Adrenal gland (tissue), 12 donors: Measurements from ENCODE around the gene GLCCI1. TPM values are rescaled to one million over a fixed set of nuclear protein-coding genes. Genes with fewer than 3 reads are reported as not detected.

Experiments
- DNase-seq, 7 donors: peaks; one replicate each; pipeline ENCODE4 v3.0.0-alpha.2; 2019 to 2020
- H3K27ac ChIP-seq, 5 donors: fragments of 200-600 bp; sonication (generic) in 4 of 5; 1 replicate in 3 of 5; 2 replicates in 2 of 5; pipeline versions ENCODE4 v1.5.1 to v1.8.0; 2016 to 2020; ENCODE audit warnings: mild to moderate bottlenecking in 1 of 5
- H3K27me3 ChIP-seq: fragments of 200-600 bp; 2 replicates; pipeline ENCODE4 v1.8.0; 2021
- H3K36me3 ChIP-seq, 2 donors: fragments of 200-600 bp; replicated peaks in 1 of 2; 1 replicate in 1 of 2; 2 replicates in 1 of 2; pipeline versions ENCODE4 v1.5.1 to v1.8.0; 2018 to 2022
- H3K4me1 ChIP-seq, 2 donors: fragments of 200-600 bp; replicated peaks in 1 of 2; 1 replicate in 1 of 2; 2 replicates in 1 of 2; pipeline versions ENCODE4 v1.5.1 to v1.8.0; 2018 to 2021
- H3K4me3 ChIP-seq, 4 donors: fragments of 200-600 bp; sonication (generic) in 3 of 4; one replicate each; pipeline ENCODE4 v1.5.1; 2016 to 2018
- H3K9me3 ChIP-seq, 3 donors: fragments of 200-600 bp; sonication (generic) in 1 of 3; replicated peaks in 1 of 3; 1 replicate in 2 of 3; 2 replicates in 1 of 3; pipeline versions ENCODE4 v1.5.1 to v1.8.0; 2016 to 2021
- CTCF ChIP-seq, 6 experiments: fragments of 450-650 bp in 4 of 6; fragments of 200-600 bp in 2 of 6; sonication (generic) in 1 of 6; IDR thresholded peaks; 1 replicate in 5 of 6; 2 replicates in 1 of 6; pipeline versions ENCODE4 v1.5.1 to v1.8.0; 2016 to 2021; ENCODE audit warnings: antibody characterized with exemption in 6 of 6, mild to moderate bottlenecking in 2 of 6, moderate library complexity in 1 of 6
- POLR2A ChIP-seq, 2 donors: fragments of 450-650 bp; IDR thresholded peaks; one replicate each; pipeline ENCODE4 v1.6.1; 2017; ENCODE audit warnings: antibody characterized with exemption in 2 of 2, mild to moderate bottlenecking in 2 of 2, moderate library complexity in 1 of 2
- WGBS, 4 donors: extraction: QIAGEN DNeasy Blood & Tissue Kit in 2 of 4; methylation state at CpG; one replicate each; pipeline versions ENCODE4 v1.1.5 to v1.1.7; 2013 to 2017; 5-methylcytosine and 5-hydroxymethylcytosine counted together
- intact Hi-C, 2 donors: fragments of 100-400 bp; cut with DNase I; formaldehyde crosslinking; loops; one replicate each; pipeline versions ENCODE4 v1.14.1 to v1.15.0; 2022 to 2023
- polyA plus RNA-seq, 3 donors: library from polyadenylated mRNA; stranded (reverse); fragments of 200-250 nt in 2 of 3; fragments of 350-450 nt in 1 of 3; fragmentation: Illumina TruSeq in 1 of 3; extraction: RNeasy Lipid Tissue Mini Kit (QIAGEN cat#74804) in 1 of 3; gene quantifications; one replicate each; pipeline ENCODE4 v1.2.3, GENCODE V29; 2013 to 2014
- total RNA-seq, 9 donors: library from RNA; depleted of rRNA in 4 of 9; stranded (reverse); fragments of >200 nt in 4 of 9; fragments of 120-200 nt in 1 of 9; fragmentation: NEBNext Ultra II Directional in 1 of 9; extraction: Animal tissue kit (Norgen Biotek cat#: 25700) in 1 of 9; gene quantifications; one replicate each; pipeline versions ENCODE4 v1.1.0 to v1.2.4, GENCODE V29; 2013 to 2023
- donor health status: healthy with polysubstance abuse.
- donor health status: Bipolar disorder and iron deficiency.
- donor health status: DM: yes; HTN: yes; CAD: no.
- donor health status: DM: no; HTN: no; CAD: no.
- donor health status: DM: no; HTN: no; CAD: no.
- donor health status: DM: yes; HTN: yes; CAD: no.

The GLCCI1 gene
- total and polyA plus RNA-seq, 12 donors = 2.4 to 23.6 (median 8.2) TPM

GRCh38 chr7:7931626-7932025 lies 37.0 kb upstream of the GLCCI1 start:
- 78 to 90% (median 87%) methylated on average over 2 of the region's 2 CpGs for WGBS, 4 donors
- Histone ChIP-seq H3K4me3 (no peak overlapping the region), H3K4me1 (no peaks in the 10 kb centered on the region), H3K27me3 (no peaks in the 10 kb centered on the region), H3K9me3 (no peaks in the 10 kb centered on the region), H3K36me3 (no peaks in the 10 kb centered on the region), H3K27ac (no peak overlapping the region)
- TF ChIP-seq CTCF (IDR thresholded peaks at IDR 0.05) = no peak
- no peak for TF ChIP-seq POLR2A (IDR thresholded peaks at IDR 0.05)
- intact Hi-C loops = no loop called here
- no peak for DNase-seq

GRCh38 chr7:7932553-7932952 lies 36.0 kb upstream of the GLCCI1 start:
- no peak for TF ChIP-seq CTCF (IDR thresholded peaks at IDR 0.05)
- no peak for TF ChIP-seq POLR2A (IDR thresholded peaks at IDR 0.05)
- H3K9me3 ChIP-seq = no peaks in the 10 kb centered on the region
- H3K27me3 ChIP-seq = no peaks in the 10 kb centered on the region
- DNase-seq = no peak
- intact Hi-C loops = no loop called here
- H3K4me3 ChIP-seq = no peak overlapping the region
- H3K36me3 ChIP-seq = no peaks in the 10 kb centered on the region
- H3K27ac ChIP-seq = no peak overlapping the region
- WGBS, 4 donors = 95 to 100% (median 98%) methylated on average over 3 of the region's 3 CpGs
- no peaks in the 10 kb centered on the region for H3K4me1 ChIP-seq

GRCh38 chr7:7933915-7934526 lies 34.6 kb upstream of the GLCCI1 start:
- 92 to 100% (median 100%) methylated on average over 1 of the region's 1 CpG for WGBS, 4 donors
- TF ChIP-seq POLR2A (IDR thresholded peaks at IDR 0.05) (no peak), CTCF (IDR thresholded peaks at IDR 0.05) (no peak)
- Histone ChIP-seq H3K4me3 (no peak overlapping the region), H3K4me1 (no peaks in the 10 kb centered on the region), H3K36me3 (no peaks in the 10 kb centered on the region), H3K9me3 (no peaks in the 10 kb centered on the region), H3K27me3 (no peaks in the 10 kb centered on the region), H3K27ac (no peak overlapping the region)
- intact Hi-C loops = no loop called here
- DNase-seq = no peak

GRCh38 chr7:7934945-7935344 lies 33.7 kb upstream of the GLCCI1 start:
- DNase-seq = no peak
- no peak overlapping the region for H3K27ac ChIP-seq
- H3K36me3 ChIP-seq = no peaks in the 10 kb centered on the region
- no peaks in the 10 kb centered on the region for H3K4me1 ChIP-seq
- intact Hi-C loops = no loop called here
- TF ChIP-seq POLR2A (IDR thresholded peaks at IDR 0.05) (no peak), CTCF (IDR thresholded peaks at IDR 0.05) (no peak)
- no peak overlapping the region for H3K4me3 ChIP-seq
- no peaks in the 10 kb centered on the region for H3K9me3 ChIP-seq
- 90 to 95% (median 93%) methylated on average over 4 of the region's 4 CpGs for WGBS, 4 donors
- no peaks in the 10 kb centered on the region for H3K27me3 ChIP-seq
